Epithelial cell of proximal tubule (primary cell): ENCODE results near the gene ZNF646. TPM values are rescaled to one million over a fixed set of nuclear protein-coding genes. Genes with fewer than 3 reads are reported as not detected.

ENCODE experiments used
- DNase-seq: peaks from one replicate; pipeline ENCODE4 v3.0.0-alpha.2; 2011; ENCODE audit warnings: low read depth
- H3K4me3 ChIP-seq: 2 replicates; pipeline ENCODE4 v1.5.1; 2011; ENCODE audit warnings: low read depth, mild to moderate bottlenecking, low read length
- total RNA-seq: library from RNA; depleted of rRNA; stranded (reverse); fragments of >200 nt; gene quantifications from 2 replicates; pipeline ENCODE4 v1.2.3, GENCODE V29; 2015
- TF ChIP-seq, protein P1 (sequence below): conservative IDR thresholded peaks from 2 replicates; pipeline ENCODE4 v1.5.1; 2012; ENCODE audit warnings: low read depth, mild to moderate bottlenecking, low read length

Gene ZNF646, protein sequence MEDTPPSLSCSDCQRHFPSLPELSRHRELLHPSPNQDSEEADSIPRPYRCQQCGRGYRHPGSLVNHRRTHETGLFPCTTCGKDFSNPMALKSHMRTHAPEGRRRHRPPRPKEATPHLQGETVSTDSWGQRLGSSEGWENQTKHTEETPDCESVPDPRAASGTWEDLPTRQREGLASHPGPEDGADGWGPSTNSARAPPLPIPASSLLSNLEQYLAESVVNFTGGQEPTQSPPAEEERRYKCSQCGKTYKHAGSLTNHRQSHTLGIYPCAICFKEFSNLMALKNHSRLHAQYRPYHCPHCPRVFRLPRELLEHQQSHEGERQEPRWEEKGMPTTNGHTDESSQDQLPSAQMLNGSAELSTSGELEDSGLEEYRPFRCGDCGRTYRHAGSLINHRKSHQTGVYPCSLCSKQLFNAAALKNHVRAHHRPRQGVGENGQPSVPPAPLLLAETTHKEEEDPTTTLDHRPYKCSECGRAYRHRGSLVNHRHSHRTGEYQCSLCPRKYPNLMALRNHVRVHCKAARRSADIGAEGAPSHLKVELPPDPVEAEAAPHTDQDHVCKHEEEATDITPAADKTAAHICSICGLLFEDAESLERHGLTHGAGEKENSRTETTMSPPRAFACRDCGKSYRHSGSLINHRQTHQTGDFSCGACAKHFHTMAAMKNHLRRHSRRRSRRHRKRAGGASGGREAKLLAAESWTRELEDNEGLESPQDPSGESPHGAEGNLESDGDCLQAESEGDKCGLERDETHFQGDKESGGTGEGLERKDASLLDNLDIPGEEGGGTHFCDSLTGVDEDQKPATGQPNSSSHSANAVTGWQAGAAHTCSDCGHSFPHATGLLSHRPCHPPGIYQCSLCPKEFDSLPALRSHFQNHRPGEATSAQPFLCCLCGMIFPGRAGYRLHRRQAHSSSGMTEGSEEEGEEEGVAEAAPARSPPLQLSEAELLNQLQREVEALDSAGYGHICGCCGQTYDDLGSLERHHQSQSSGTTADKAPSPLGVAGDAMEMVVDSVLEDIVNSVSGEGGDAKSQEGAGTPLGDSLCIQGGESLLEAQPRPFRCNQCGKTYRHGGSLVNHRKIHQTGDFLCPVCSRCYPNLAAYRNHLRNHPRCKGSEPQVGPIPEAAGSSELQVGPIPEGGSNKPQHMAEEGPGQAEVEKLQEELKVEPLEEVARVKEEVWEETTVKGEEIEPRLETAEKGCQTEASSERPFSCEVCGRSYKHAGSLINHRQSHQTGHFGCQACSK (N-terminal part only)
- 12.7 and 13.5 TPM in 2 replicates for total RNA-seq

DNA sequence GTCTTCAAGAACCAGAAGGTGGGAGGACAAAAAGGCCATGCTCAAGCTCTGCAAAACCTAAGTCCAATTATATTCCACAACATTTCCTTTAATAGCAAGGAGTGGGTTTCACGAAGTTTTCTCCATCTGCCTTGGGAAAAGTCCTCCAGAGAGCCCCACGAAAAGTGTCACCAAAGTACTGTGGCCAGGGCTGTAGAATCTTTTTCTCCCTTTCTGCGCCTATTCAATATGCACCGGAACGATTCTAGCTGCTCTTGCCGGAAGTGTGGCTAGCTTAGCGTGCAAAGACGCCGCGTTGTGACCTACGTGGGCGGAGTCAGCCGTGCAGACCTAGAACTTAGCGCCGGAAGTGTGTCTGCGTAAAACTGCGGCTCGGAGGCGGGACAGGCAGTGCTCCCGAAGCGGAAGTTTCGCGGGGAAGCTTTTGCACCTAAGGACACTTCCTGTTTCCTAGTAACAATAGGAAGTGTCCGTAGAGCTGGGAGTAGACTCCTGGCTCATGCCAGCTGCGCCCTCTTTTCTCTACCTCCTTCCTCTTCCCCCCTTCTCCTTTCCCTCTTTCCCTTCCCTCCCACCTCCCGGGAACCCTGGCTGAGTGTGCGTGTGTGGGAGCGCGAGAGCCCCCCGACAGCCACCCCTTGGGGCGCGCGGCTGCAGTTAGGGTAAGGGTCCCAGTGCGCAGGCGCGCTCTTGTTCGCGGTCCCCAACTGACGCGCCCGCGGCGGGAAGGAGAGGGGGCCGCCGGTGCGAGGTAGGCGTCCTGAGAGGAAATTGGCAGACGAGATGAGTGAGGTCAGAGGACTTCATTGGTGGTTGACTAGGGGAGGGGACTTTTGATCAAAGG, at the start of gene ZNF646, which contains the start of gene ZNF668:
Gene ZNF646, plus strand, starts transcription at position 453 of the 844 bp plus-strand sequence. CDS start 1,903 bp downstream, outside the sequence.
Gene ZNF668, minus strand, starts transcription at position 271 of the 844 bp plus-strand sequence. CDS start 9,781 bp downstream, outside the sequence.
- TF ChIP-seq, protein P1, sequence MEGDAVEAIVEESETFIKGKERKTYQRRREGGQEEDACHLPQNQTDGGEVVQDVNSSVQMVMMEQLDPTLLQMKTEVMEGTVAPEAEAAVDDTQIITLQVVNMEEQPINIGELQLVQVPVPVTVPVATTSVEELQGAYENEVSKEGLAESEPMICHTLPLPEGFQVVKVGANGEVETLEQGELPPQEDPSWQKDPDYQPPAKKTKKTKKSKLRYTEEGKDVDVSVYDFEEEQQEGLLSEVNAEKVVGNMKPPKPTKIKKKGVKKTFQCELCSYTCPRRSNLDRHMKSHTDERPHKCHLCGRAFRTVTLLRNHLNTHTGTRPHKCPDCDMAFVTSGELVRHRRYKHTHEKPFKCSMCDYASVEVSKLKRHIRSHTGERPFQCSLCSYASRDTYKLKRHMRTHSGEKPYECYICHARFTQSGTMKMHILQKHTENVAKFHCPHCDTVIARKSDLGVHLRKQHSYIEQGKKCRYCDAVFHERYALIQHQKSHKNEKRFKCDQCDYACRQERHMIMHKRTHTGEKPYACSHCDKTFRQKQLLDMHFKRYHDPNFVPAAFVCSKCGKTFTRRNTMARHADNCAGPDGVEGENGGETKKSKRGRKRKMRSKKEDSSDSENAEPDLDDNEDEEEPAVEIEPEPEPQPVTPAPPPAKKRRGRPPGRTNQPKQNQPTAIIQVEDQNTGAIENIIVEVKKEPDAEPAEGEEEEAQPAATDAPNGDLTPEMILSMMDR, result no peak
- H3K4me3 ChIP-seq, result peak within 1 kb of the TSS; percentile 81
- peak; percentile 94 for DNase-seq

DNA sequence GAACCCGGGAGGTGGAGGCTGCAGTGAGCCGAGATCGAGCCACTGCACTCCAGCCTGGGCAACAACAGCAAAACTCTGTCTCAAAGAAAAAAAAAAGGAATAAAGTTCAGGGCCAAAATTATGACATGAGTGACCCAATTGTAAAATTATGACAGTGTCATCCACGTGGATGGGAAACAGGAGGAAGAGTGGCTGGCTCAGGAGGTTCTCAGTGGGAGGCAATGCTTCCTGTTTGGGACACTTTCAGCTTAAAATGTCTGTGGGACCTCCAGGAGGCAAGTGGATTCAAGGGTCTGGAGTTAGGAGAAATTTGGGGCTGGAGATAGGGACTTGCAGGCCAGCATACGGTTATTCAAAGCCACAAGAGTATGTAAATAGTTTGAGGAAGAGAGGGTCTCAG, 48.9 kb upstream of the ZNF646 start:
- H3K4me3 ChIP-seq, result no peak overlapping the region
- no peak for DNase-seq
- TF ChIP-seq, protein P1, result no peak

DNA sequence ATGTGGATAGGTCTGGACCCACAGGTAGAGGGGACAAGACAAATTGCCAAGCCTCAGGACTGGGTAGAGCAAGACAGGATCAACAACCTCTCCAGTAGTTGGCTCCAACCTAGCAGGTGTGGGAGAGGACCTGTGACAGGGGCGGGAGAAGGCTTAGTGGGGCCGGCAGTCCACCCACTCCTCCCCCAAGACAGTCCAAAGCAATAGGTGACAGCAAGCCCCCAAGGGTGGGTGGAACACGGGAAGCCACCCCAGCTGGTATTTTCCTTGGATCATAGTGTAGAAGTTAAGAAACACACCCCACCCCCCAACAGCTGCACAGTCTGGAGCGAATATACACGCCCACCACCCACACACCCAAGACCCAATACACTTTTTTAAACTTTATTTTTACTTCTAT, 45.0 kb upstream of the ZNF646 start:
- no peak for DNase-seq
- TF ChIP-seq, protein P1, result no peak
- no peak overlapping the region for H3K4me3 ChIP-seq

DNA sequence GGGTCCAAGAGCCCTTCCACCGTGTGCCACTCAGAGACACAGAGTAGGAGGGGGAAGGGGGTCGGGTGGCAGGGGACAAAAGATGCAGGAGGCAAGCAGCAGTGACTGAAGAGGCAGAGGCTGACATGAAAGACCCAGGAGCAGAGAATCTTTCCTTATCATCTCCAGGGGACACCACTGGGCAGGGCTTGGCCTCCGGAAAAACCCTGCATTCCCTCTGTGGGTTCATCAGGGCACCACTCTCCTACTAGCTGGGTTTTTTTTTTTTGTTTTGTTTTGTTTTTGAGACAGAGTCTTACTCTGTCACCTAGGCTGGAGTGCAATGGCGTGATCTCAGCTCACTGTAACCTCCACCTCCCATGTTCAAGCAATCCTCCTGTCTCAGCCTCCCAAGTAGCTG, 42.9 kb upstream of the ZNF646 start:
- H3K4me3 ChIP-seq, result no peak overlapping the region
- TF ChIP-seq, protein P1, result no peak
- no peak for DNase-seq

DNA sequence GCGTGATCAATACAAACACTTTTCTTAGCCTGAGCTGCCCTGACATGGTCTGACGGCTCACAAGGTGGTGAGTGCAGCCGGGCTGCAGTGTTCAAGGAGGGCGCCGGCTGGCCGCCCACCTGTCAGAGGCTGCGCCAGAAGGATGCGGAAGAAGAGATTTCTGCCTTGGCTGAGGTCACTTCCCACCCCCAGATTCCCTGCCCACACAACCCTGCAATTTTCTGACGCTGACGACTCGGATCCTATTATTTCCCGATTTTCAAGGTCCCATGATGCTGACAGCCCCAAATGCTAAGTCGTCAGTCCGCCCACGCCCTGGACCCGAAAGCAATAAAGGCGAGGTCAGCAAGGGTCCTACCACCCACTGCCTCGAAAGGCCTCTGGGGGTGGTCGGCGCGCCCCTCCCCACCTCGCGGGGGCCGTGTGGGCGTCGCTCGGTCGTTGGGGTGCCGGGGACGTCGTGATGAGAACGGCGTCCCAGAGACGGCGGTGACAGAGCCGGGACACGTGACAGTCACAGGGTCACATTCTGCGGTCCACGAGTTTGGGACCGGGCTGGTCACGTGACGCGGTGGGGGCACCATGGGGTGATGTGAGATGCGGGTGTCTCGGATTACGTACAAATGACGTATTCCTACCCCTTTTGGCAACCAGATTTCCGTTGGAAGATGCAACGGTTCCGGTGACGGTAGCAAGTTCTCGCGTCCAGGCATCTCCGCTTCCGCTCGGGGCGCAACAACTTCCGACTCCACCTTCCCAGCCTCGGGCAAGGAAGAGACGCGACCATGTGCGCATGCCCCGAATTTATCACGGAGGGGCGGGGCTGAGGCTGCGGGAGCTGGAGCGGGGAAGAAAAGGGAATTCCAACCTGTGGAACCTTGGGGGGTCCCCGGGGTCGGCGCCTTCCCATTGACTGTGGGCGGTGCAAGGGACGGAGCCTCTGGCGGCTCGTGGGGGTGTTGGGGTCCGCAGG, 41.2 kb upstream of the ZNF646 start, which contains the start of gene STX4:
Gene STX4, plus strand, starts transcription at position 823 of the 973 bp plus-strand sequence. CDS start 248 bp downstream, outside the sequence.
- peak within 1 kb of the TSS; percentile 98 for H3K4me3 ChIP-seq
- DNase-seq, result no peak
- TF ChIP-seq, protein P1, result no peak
